HFF-Myc (cell line): ENCODE results near the gene PAF1.

ENCODE experiments used
- DNase-seq: peaks from one replicate; pipeline ENCODE4 v3.0.0-alpha.2; 2011; ENCODE audit warnings: low read depth; ENCODE audit errors: extremely low read depth
- H3K4me3 ChIP-seq: replicated peaks from 2 replicates; pipeline ENCODE4 v1.5.1; 2011; ENCODE audit warnings: low read depth, mild to moderate bottlenecking, control low read depth, low read length
- TF ChIP-seq, protein P1 (sequence below): IDR thresholded peaks from 2 replicates; pipeline ENCODE4 v1.5.1; 2012; ENCODE audit warnings: mild to moderate bottlenecking, low read depth, low read length, control low read depth; ENCODE audit errors: missing control alignments

Gene PAF1

GRCh38 chr19:39403331-39404312 lies 12.7 kb upstream of the PAF1 start:
- peak; percentile 94 for DNase-seq
- peak overlapping the region; percentile 40 for H3K4me3 ChIP-seq
- TF ChIP-seq, protein P1, sequence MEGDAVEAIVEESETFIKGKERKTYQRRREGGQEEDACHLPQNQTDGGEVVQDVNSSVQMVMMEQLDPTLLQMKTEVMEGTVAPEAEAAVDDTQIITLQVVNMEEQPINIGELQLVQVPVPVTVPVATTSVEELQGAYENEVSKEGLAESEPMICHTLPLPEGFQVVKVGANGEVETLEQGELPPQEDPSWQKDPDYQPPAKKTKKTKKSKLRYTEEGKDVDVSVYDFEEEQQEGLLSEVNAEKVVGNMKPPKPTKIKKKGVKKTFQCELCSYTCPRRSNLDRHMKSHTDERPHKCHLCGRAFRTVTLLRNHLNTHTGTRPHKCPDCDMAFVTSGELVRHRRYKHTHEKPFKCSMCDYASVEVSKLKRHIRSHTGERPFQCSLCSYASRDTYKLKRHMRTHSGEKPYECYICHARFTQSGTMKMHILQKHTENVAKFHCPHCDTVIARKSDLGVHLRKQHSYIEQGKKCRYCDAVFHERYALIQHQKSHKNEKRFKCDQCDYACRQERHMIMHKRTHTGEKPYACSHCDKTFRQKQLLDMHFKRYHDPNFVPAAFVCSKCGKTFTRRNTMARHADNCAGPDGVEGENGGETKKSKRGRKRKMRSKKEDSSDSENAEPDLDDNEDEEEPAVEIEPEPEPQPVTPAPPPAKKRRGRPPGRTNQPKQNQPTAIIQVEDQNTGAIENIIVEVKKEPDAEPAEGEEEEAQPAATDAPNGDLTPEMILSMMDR = no peak

DNA sequence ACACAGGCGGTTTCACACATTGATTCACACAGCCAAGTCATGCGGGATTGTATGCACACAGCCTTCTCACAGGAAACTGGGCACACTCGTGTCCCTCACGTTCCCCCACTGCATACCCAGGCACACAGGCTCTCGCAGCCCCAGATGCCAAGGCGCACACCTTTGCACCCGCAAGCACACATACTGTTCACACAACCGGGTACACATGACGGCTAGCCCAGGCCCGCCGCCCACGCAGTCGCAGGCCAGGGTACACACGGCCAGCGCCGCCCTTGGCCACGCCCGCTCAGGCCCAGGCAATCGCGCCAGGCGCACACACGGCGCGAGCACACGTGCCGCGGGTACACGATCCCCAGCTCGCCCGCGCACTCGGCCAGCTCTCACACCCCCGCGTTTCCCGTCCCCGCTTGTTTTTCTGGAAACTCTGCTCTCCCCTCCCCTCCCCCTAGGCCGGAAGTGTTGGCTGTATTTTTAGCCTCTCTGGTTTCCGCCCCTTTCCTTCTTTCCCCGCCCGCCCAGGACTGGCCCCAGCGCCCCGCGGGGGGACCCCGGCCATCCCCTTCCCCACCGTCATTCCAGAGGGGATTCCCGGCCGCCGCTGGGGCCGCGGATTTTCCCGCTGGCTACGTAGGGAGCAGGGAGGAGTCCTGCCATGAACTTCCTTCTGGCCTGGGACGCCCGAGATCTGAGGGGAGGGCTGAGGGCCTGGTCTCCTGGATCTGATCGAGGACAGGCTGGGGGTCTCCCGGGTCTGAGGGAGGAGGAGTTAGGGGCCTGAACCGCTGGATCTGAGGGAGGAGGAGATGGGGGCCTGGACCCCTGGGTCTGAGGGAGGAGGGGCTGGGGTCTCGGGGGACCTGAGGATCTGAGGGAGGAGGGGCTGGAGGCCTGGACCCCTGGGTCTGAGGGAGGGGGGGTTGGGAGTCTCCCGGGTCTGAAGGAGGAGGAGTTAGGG lies 11.7 kb upstream of the PAF1 start:
- peak; percentile 73 for DNase-seq
- H3K4me3 ChIP-seq = peak overlapping the region; percentile 40
- TF ChIP-seq, protein P1 = no peak

- no peak for DNase-seq
- H3K4me3 ChIP-seq = no peak overlapping the region
Measured at GRCh38 chr19:39401549-39402345, 10.8 kb upstream of the PAF1 start.

GRCh38 chr19:39401070-39401548 lies 10.2 kb upstream of the PAF1 start:
- TF ChIP-seq, protein P1 = no peak
- no peak for DNase-seq
- no peak overlapping the region for H3K4me3 ChIP-seq

More at GRCh38 chr19:39401549-39402345, 10.8 kb upstream of the PAF1 start:
- TF ChIP-seq, protein P1 = no peak

DNA sequence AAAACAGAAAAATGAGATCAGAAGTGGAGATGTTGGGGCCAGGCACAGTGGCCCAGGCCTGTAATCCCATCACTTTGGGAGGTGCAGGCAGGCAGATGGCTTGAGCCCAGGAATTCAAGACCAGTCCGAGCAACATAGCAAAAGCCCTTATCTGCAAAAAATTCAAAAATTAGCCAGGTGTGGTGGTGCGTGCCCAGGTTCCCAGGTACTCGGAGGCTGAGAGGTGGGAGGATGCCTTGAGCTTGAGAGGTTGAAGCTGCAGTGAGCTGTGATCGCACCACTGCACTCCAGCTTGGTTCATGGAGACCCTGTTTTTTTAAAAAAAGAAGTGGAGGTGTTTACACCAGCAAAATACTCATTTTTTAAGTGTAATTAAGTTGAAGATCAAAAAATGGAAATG lies 9.2 kb upstream of the PAF1 start:
- H3K4me3 ChIP-seq = no peak overlapping the region
- DNase-seq = no peak
- TF ChIP-seq, protein P1 = no peak

DNA sequence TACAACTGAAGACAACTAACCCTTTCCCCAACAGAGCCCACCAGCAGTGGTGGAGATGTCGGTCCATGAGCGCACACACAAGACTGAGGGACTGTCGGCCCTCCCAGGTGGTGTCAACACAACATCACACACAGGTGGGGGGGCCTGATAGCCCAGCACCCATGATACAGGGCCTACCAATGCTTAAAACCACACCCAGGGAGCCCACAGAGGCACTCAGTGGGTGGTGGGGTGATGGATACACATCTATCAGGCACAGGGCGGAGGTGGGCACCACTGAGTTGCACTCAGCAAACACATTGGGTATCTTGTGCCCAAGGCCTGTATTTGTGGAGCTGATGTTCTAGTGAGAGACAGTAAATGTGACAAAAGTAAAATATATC lies 8.8 kb upstream of the PAF1 start:
- TF ChIP-seq, protein P1 = no peak
- H3K4me3 ChIP-seq = no peak overlapping the region
- DNase-seq = no peak
